Measurements from ENCODE around the gene CACNB3. TPM values are rescaled to one million over a fixed set of nuclear protein-coding genes. Genes with fewer than 3 reads are reported as not detected.

The CACNB3 gene
- total and polyA plus RNA-seq, 2 experiments from 2014 or later: 23.2 to 28.6 TPM

DNA sequence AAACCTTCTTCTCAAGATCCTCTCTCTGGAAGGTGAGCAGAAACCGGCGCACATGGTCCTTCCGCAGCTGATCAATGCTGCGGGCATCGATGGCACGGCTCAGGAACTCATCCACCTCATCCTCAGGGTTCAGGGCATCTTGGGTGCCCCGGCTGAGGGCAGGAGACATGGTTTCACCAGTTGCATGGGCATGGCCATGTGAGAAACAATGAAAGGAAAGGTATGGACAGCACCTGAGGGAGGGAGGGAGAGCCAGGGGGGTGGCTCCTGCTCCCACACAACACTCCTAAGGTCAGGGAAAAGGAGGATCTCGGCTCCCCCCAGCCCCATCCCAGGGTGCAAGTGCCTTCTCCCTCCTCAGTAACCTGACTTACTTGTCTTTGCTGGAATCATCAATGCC is 43.0 kb upstream of the CACNB3 start:
- H3K27me3 ChIP-seq: no peaks in the 10 kb centered on the region
- peaks cover 4% of the 10 kb centered on the region for H3K36me3 ChIP-seq (replicated peaks; ENCODE audit: insufficient read depth, low read depth)
- TF ChIP-seq EZH2 (IDR thresholded peaks at IDR 0.05; ENCODE audit: borderline replicate concordance): no peak
- TF ChIP-seq EZH2phosphoT487 (IDR thresholded peaks at IDR 0.05; ENCODE audit: low read depth, severe bottlenecking, unreplicated experiment): no peak

DNA sequence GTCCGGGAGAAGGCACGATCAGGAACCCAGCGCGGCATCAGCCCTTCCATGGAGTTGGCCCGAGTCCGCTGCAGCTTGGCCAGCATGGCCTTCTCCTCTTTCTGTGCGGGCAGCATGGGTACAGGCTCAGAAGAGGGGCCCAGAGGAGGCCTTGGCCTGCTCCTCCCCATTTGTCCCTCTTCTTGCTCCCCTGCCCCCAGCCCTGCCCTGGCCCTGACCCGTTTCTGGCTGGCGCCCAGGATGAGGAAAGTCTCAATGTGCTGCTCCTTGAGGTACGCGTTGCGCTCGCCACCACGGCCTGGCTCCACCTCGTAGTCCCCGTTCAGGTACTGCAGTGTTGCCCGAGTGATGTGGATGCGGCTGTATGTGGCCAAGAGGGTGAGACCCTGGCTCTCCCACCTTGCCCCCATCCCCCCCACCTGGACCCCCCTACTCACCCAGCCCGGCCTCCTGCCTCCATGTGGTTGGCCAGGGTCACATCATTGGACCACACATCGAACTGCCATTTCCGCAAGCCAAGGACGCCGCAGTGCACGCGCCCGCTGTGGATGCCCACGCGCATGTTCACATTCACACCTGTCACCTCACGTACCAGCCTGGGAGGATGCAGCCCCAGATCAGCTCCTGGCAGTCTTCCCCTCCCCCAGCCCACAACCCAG is 42.2 kb upstream of the CACNB3 start:
- H3K4me2 ChIP-seq: no peak overlapping the region
- peaks cover 16% of the 10 kb centered on the region for H3K79me2 ChIP-seq
- no peak for DNase-seq (ENCODE audit: low spot score)
- H3K9me3 ChIP-seq (ENCODE audit: low read depth): no peaks in the 10 kb centered on the region
- peaks cover 4% of the 10 kb centered on the region for H3K4me1 ChIP-seq (ENCODE audit: insufficient read depth)
- H3K27ac ChIP-seq: no peak overlapping the region
- TF ChIP-seq EZH2 (IDR thresholded peaks at IDR 0.05; ENCODE audit: borderline replicate concordance) (no peak), EZH2phosphoT487 (IDR thresholded peaks at IDR 0.05; ENCODE audit: low read depth, severe bottlenecking, unreplicated experiment) (no peak)
- TF ChIP-seq, protein P1, sequence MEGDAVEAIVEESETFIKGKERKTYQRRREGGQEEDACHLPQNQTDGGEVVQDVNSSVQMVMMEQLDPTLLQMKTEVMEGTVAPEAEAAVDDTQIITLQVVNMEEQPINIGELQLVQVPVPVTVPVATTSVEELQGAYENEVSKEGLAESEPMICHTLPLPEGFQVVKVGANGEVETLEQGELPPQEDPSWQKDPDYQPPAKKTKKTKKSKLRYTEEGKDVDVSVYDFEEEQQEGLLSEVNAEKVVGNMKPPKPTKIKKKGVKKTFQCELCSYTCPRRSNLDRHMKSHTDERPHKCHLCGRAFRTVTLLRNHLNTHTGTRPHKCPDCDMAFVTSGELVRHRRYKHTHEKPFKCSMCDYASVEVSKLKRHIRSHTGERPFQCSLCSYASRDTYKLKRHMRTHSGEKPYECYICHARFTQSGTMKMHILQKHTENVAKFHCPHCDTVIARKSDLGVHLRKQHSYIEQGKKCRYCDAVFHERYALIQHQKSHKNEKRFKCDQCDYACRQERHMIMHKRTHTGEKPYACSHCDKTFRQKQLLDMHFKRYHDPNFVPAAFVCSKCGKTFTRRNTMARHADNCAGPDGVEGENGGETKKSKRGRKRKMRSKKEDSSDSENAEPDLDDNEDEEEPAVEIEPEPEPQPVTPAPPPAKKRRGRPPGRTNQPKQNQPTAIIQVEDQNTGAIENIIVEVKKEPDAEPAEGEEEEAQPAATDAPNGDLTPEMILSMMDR (IDR thresholded peaks at IDR 0.05; ENCODE audit: poor library complexity): no peak
- WGBS (ENCODE audit: low lambda C conversion rate, missing lambda C conversion rate): 95% methylated on average over 29 of the region's 29 CpGs
- H2AFZ ChIP-seq: no peak overlapping the region
- H3K27me3 ChIP-seq: no peaks in the 10 kb centered on the region
- no peaks in the 10 kb centered on the region for H3K9me2 ChIP-seq (replicated peaks; ENCODE audit: insufficient read depth)
- peaks cover 4% of the 10 kb centered on the region for H4K20me1 ChIP-seq (ENCODE audit: insufficient read depth, poor library complexity, severe bottlenecking)
- no peak overlapping the region for H3K4me3 ChIP-seq
- peaks cover 4% of the 10 kb centered on the region for H3K36me3 ChIP-seq (replicated peaks; ENCODE audit: insufficient read depth, low read depth)

More for the DNA sequence above, 43.0 kb upstream of the CACNB3 start:
- Histone ChIP-seq H3K79me2 (peaks cover 11% of the 10 kb centered on the region), H4K20me1 (ENCODE audit: insufficient read depth, poor library complexity, severe bottlenecking) (peaks cover 4% of the 10 kb centered on the region), H3K9me2 (replicated peaks; ENCODE audit: insufficient read depth) (no peaks in the 10 kb centered on the region), H2AFZ (no peak overlapping the region), H3K9me3 (ENCODE audit: low read depth) (no peaks in the 10 kb centered on the region), H3K4me3 (no peak overlapping the region), H3K4me2 (no peak overlapping the region), H3K4me1 (ENCODE audit: insufficient read depth) (peaks cover 3% of the 10 kb centered on the region), H3K27ac (no peak overlapping the region)
- 98% methylated on average over 8 of the region's 8 CpGs for WGBS (ENCODE audit: low lambda C conversion rate, missing lambda C conversion rate)
- no peak for DNase-seq (ENCODE audit: low spot score)

DNA sequence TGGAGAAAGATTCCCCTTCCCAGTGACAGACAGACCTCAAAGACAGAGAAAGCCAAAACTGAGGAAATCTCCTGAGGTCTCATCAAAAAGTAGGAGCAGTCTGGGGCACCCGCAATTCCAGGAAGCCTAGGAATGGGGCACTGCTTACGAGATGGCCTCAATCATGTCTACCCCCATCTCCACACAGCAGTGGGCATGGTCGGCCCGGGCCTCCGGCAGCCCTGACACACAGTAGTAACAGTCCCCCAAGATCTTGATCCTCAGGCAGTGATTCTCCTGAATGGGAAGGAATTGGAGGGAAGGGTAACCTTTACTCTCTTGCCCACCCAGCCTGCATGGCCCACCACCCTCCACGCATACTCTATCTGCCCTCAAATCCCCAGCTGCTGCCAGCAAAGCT is 41.3 kb upstream of the CACNB3 start:
- Histone ChIP-seq H3K4me3 (no peak overlapping the region), H3K4me2 (no peak overlapping the region), H3K36me3 (replicated peaks; ENCODE audit: insufficient read depth, low read depth) (peaks cover 4% of the 10 kb centered on the region), H3K27me3 (no peaks in the 10 kb centered on the region), H3K9me2 (replicated peaks; ENCODE audit: insufficient read depth) (no peaks in the 10 kb centered on the region), H4K20me1 (ENCODE audit: insufficient read depth, poor library complexity, severe bottlenecking) (peaks cover 4% of the 10 kb centered on the region), H3K27ac (no peak overlapping the region), H3K9me3 (ENCODE audit: low read depth) (no peaks in the 10 kb centered on the region), H3K4me1 (ENCODE audit: insufficient read depth) (peaks cover 4% of the 10 kb centered on the region), H2AFZ (no peak overlapping the region), H3K79me2 (peaks cover 25% of the 10 kb centered on the region)
- TF ChIP-seq EZH2 (IDR thresholded peaks at IDR 0.05; ENCODE audit: borderline replicate concordance): no peak
- no peak for TF ChIP-seq EZH2phosphoT487 (IDR thresholded peaks at IDR 0.05; ENCODE audit: low read depth, severe bottlenecking, unreplicated experiment)
- TF ChIP-seq, protein P1 (IDR thresholded peaks at IDR 0.05; ENCODE audit: poor library complexity): no peak
- 98% methylated on average over 6 of the region's 6 CpGs for WGBS (ENCODE audit: low lambda C conversion rate, missing lambda C conversion rate)
- DNase-seq (ENCODE audit: low spot score): no peak

DNA sequence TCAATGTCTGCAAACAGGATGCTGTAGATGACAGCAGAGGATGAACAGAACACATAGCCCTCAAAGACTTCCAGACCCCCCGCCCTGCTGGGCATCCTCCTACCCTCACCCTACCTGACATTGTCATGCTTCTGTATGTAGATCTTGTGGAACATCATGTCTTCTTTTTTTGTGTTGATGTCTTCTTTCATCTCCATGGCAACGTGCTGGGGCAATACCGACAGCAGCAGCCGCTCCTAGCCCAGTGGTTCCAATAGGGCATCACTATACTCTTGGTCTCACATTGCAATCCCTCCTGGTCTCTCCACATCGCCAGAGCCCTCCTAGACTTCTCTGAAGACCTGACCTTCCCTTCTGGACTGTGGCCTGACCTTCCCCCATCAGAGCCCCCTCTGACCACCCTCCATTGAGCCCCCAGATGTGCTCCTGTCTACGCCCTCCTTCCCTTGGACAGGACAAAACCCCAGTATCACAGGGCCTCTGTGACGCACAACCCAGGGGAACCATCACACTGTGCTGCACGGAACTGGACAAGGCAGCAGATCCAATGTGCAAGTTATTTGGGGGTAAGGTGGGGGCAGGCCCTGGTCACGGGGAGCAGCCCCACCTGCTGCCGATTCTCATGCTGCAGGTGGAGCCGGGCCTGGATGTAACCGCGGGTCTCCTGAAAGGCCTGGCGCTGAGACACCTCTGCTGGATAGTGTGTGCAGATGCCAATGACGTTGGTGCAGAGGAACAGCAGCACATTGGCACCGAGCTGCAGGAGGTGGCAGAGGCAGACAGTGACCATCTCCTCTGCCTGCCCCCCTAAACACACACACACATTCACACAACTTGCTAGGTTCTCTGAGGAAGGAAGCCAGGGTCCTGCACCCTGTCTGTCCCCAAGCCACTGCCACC is 40.5 kb upstream of the CACNB3 start:
- Histone ChIP-seq H2AFZ (no peak overlapping the region), H3K4me3 (no peak overlapping the region), H3K79me2 (peaks cover 33% of the 10 kb centered on the region), H3K36me3 (replicated peaks; ENCODE audit: insufficient read depth, low read depth) (peaks cover 4% of the 10 kb centered on the region), H3K27ac (no peak overlapping the region), H3K27me3 (no peaks in the 10 kb centered on the region), H4K20me1 (ENCODE audit: insufficient read depth, poor library complexity, severe bottlenecking) (peaks cover 4% of the 10 kb centered on the region), H3K4me2 (no peak overlapping the region), H3K9me2 (replicated peaks; ENCODE audit: insufficient read depth) (no peaks in the 10 kb centered on the region), H3K9me3 (ENCODE audit: low read depth) (no peaks in the 10 kb centered on the region), H3K4me1 (ENCODE audit: insufficient read depth) (peaks cover 4% of the 10 kb centered on the region)
- WGBS (ENCODE audit: low lambda C conversion rate, missing lambda C conversion rate): 94% methylated on average over 16 of the region's 16 CpGs
- no peak for DNase-seq (ENCODE audit: low spot score)
- TF ChIP-seq EZH2 (IDR thresholded peaks at IDR 0.05; ENCODE audit: borderline replicate concordance): no peak
- TF ChIP-seq EZH2phosphoT487 (IDR thresholded peaks at IDR 0.05; ENCODE audit: low read depth, severe bottlenecking, unreplicated experiment): no peak
- TF ChIP-seq, protein P1 (IDR thresholded peaks at IDR 0.05; ENCODE audit: poor library complexity): no peak
